Measurements from ENCODE around the gene KIAA0825. TPM values are rescaled to one million over a fixed set of nuclear protein-coding genes. Genes with fewer than 3 reads are reported as not detected.

KIAA0825 gene
- total RNA-seq, 1 experiment from 2014 or later, result 0.07 TPM

DNA sequence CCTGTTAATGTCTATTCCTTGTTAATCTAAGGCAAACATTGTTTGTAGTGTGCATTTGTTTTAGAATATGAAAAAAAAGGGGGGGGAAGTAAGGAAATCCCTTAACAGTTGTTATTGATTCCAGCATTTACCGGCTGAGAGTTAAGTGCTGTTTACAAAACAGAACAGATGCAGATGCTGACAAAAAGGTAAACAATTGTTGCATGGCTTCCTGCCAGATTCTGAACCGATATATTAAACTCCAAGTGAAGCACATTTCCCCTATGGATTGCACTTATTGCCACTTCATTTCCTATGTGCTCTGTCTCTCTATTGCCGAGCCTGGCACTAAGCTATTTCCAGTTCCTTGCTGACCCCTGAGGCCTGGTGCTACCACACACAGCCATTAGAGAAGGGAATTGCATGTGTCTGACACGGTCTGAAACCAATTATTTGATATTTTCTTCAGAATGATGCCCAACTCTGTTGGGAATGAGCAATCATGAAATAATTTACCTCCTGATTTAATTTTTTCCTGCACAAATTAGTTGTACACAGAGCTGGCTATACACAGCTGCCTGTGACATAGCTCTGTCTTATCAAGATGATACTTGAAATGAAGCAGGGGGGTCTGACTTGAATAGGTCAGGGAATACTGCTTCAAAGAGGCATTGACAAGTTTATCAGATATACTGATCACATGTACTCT is 109.8 kb downstream of the KIAA0825 start:
- H3K4me2 ChIP-seq (ENCODE audit: low read length), result no peak overlapping the region
- POLR2A ChIA-PET (ENCODE audit: unreplicated experiment), result no interaction called here
- no peak for TF ChIP-seq EZH2phosphoT487 (IDR thresholded peaks at IDR 0.05; ENCODE audit: borderline replicate concordance, low read length)
- TF ChIP-seq EZH2 (IDR thresholded peaks at IDR 0.05; ENCODE audit: low read length, unreplicated experiment), result no peak
- no peak for TF ChIP-seq CTCF (conservative IDR thresholded peaks at IDR 0.05; ENCODE audit: low read depth, low read length)
- no peaks in the 10 kb centered on the region for H3K36me3 ChIP-seq (ENCODE audit: low read depth, low read length)
- intact Hi-C loops (cut with micrococcal nuclease), result no loop called here
- H2AFZ ChIP-seq (ENCODE audit: low read length), result no peak overlapping the region
- H3F3A ChIP-seq (ENCODE audit: low read length, unreplicated experiment), result no peaks in the 10 kb centered on the region
- 0 out of 2 replicates have a peak, but pooled peaks cover 7% of the 10 kb centered on the region for H3K4me1 ChIP-seq (ENCODE audit: insufficient read depth, low read length)
- no peaks in the 10 kb centered on the region for H3K79me2 ChIP-seq (ENCODE audit: low read length)
- no TSS peak for BruUV-seq (replicated peaks)
- CTCF ChIA-PET, result no interaction called here
- ATAC-seq, result no peak
- H3K27ac ChIP-seq (ENCODE audit: low read length), result no peak overlapping the region
- no peaks in the 10 kb centered on the region for H3K9me3 ChIP-seq (ENCODE audit: low read length)
- H3K9me2 ChIP-seq (replicated peaks; ENCODE audit: low read length), result no peaks in the 10 kb centered on the region
- H3K9ac ChIP-seq (ENCODE audit: low read length), result no peak overlapping the region
- H3K4me3 ChIP-seq (ENCODE audit: low read length), result no peak overlapping the region
- no peaks in the 10 kb centered on the region for H4K20me1 ChIP-seq (ENCODE audit: low read length)
- no peaks in the 10 kb centered on the region for H3K27me3 ChIP-seq (ENCODE audit: low read length)
- no peak for DNase-seq

DNA sequence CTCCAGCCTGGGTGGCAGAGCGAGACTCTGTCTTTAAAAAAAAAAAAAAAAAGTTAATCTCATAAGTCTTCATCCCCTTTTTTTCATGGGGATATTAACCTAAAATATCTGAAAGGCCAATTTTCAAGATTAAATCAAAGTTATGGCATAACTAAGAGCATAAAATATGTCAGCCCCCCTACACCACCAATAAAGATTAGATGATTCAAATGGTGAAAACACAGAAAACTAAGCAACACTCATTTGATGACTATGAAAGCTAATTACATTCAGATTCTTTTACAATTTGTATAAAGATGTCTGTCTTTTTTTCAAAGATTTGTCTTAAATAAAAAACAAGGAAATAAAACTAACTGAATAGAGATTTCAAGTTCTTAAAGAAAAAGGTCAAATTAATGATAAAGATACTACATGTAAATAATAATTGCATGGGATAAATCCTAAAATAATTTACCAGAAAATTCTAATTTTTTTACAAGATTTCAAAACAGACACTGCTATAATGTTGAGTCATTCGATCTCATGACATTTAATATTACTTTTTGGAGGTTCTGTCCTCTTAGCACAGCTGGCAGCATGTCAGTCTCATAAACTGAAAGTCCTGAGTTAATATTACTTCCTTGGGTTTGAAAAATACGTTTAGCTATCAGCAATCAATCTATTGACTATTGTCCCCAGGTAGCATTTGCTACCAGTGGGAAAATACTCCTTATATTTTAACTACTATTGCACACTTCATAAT is 112.9 kb downstream of the KIAA0825 start:
- intact Hi-C loops (cut with micrococcal nuclease), result no loop called here
- H3K27ac ChIP-seq (ENCODE audit: low read length), result no peak overlapping the region

More for the DNA sequence above, 112.9 kb downstream of the KIAA0825 start:
- CTCF ChIA-PET, result no interaction called here
- no peaks in the 10 kb centered on the region for H4K20me1 ChIP-seq (ENCODE audit: low read length)
- no peak for TF ChIP-seq CTCF (conservative IDR thresholded peaks at IDR 0.05; ENCODE audit: low read depth, low read length)
- no peak for TF ChIP-seq EZH2 (IDR thresholded peaks at IDR 0.05; ENCODE audit: low read length, unreplicated experiment)
- no peaks in the 10 kb centered on the region for H3K9me3 ChIP-seq (ENCODE audit: low read length)
- no peaks in the 10 kb centered on the region for H3K36me3 ChIP-seq (ENCODE audit: low read depth, low read length)
- H3K4me3 ChIP-seq (ENCODE audit: low read length), result no peak overlapping the region
- no TSS peak for BruUV-seq (replicated peaks)
- no peaks in the 10 kb centered on the region for H3F3A ChIP-seq (ENCODE audit: low read length, unreplicated experiment)
- no peaks in the 10 kb centered on the region for H3K9me2 ChIP-seq (replicated peaks; ENCODE audit: low read length)
- H3K4me2 ChIP-seq (ENCODE audit: low read length), result no peak overlapping the region
- POLR2A ChIA-PET (ENCODE audit: unreplicated experiment), result no interaction called here
- no peaks in the 10 kb centered on the region for H3K27me3 ChIP-seq (ENCODE audit: low read length)
- ATAC-seq, result no peak
- H3K79me2 ChIP-seq (ENCODE audit: low read length), result no peaks in the 10 kb centered on the region
- 0 out of 2 replicates have a peak, but pooled peaks cover 7% of the 10 kb centered on the region for H3K4me1 ChIP-seq (ENCODE audit: insufficient read depth, low read length)
- no peak overlapping the region for H2AFZ ChIP-seq (ENCODE audit: low read length)
- no peak for DNase-seq
- H3K9ac ChIP-seq (ENCODE audit: low read length), result no peak overlapping the region

Data from PC-3 (cell line).